Measurements from ENCODE around the gene WWOX. TPM values are rescaled to one million over a fixed set of nuclear protein-coding genes. Genes with fewer than 3 reads are reported as not detected.
A peak's percentile ranks its signal among the peaks of the same experiment; 100 is the strongest.

Gene WWOX
- total RNA-seq, 1 donor from 2014 or later: 106 TPM

DNA sequence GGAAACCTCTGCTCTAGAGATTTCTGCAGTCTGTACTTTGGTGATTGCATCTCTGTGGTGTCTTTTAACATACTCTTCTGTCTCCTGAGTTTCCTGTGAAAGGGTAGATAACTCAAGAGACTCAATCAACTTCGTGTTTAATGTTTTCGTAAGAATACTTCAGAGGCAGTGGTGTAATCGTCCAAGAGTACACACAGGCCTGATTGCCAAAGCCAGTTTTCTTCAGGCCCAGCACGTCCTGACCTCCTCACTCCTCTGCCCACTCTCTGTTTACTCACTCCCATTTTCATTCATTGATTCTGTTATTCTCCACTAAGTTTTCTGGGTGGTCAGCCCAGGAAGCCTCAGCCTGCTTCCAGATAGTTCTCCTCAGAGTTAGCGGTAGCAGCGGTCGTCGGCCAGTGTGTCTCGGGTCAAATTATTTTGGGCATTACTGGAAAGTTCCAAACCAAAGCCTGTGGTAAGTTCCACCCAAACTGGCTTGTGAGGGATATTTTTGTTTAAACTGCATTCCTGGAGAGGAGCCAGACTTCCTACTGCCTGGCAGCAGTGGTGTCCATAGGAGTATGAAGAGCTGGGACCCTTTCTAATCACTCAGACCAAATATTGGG, 293.2 kb downstream of the WWOX start:
- no peak for DNase-seq (ENCODE audit: low spot score in 2 of 2)
- TF ChIP-seq, protein P1, sequence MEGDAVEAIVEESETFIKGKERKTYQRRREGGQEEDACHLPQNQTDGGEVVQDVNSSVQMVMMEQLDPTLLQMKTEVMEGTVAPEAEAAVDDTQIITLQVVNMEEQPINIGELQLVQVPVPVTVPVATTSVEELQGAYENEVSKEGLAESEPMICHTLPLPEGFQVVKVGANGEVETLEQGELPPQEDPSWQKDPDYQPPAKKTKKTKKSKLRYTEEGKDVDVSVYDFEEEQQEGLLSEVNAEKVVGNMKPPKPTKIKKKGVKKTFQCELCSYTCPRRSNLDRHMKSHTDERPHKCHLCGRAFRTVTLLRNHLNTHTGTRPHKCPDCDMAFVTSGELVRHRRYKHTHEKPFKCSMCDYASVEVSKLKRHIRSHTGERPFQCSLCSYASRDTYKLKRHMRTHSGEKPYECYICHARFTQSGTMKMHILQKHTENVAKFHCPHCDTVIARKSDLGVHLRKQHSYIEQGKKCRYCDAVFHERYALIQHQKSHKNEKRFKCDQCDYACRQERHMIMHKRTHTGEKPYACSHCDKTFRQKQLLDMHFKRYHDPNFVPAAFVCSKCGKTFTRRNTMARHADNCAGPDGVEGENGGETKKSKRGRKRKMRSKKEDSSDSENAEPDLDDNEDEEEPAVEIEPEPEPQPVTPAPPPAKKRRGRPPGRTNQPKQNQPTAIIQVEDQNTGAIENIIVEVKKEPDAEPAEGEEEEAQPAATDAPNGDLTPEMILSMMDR (IDR thresholded peaks at IDR 0.05): no peak
- intact Hi-C loops (cut with DNase I): no loop called here
- Histone ChIP-seq H3K27me3 (no peaks in the 10 kb centered on the region), H3K36me3 (no peaks in the 10 kb centered on the region), H3K9me3 (no peaks in the 10 kb centered on the region), H3K27ac (peak overlapping the region; percentile 2 to 64), H3K4me3 (no peak overlapping the region), H3K4me1 (peaks cover 0 to 2% of the 10 kb centered on the region in 2 donors)

DNA sequence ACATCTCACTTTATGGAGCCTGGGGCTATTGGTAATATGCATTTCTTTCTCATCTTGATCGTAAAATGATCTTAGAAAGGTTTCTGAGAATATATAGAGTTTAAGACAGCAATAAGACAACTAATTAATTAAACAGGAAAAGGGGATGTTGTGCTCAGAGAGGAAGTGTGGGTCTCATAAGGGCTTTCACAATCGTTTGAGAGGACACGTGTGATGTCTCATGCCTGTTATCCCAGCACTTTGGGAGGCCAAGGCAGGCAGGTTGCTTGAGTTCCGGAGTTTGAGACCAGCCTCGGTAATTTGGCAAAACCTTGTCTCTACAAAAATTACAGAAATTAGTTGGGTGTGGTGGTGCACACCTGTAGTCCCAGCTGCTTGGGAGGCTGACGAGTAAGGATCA, 295.6 kb downstream of the WWOX start:
- H3K27me3 ChIP-seq: no peaks in the 10 kb centered on the region
- intact Hi-C loops (cut with DNase I): no loop called here
- H3K27ac ChIP-seq: no peak overlapping the region
- no peaks in the 10 kb centered on the region for H3K9me3 ChIP-seq
- H3K36me3 ChIP-seq: no peaks in the 10 kb centered on the region
- TF ChIP-seq, protein P1 (IDR thresholded peaks at IDR 0.05): no peak
- no peak for DNase-seq (ENCODE audit: low spot score in 2 of 2)
- peaks cover 0 to 2% of the 10 kb centered on the region in 2 donors for H3K4me1 ChIP-seq
- no peak overlapping the region for H3K4me3 ChIP-seq

DNA sequence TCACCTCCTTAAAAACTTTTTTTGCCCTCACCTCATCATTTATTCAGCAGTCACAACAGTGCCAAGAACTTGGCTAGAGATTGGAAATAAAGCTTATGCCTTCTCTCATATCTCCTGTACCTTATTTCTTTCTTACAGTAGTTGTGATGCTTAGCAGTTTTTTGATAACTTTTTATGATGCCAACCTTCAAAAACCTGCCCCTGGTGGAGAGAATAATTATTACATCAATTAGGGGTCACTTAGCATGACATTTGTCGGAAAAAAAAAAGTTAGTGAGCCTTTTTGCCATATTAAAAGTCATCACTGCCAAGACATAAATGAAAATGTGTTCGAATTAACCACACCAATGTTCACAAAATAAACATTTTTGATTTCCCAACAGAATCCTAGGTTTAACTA, 296.6 kb downstream of the WWOX start:
- DNase-seq (ENCODE audit: low spot score in 2 of 2): no peak
- H3K27me3 ChIP-seq: no peaks in the 10 kb centered on the region

GRCh38 chr16:78396673-78397072, 297.2 kb downstream of the WWOX start:
- H3K27ac ChIP-seq: no peak overlapping the region
- H3K36me3 ChIP-seq: no peaks in the 10 kb centered on the region
- peaks cover 0 to 2% of the 10 kb centered on the region in 2 donors for H3K4me1 ChIP-seq
- no peaks in the 10 kb centered on the region for H3K27me3 ChIP-seq
- H3K9me3 ChIP-seq: no peaks in the 10 kb centered on the region
- H3K4me3 ChIP-seq: no peak overlapping the region
- intact Hi-C loops (cut with DNase I): no loop called here
- no peak for DNase-seq (ENCODE audit: low spot score in 2 of 2)
- TF ChIP-seq, protein P1 (IDR thresholded peaks at IDR 0.05): no peak

More for the DNA sequence above, 296.6 kb downstream of the WWOX start:
- no peaks in the 10 kb centered on the region for H3K36me3 ChIP-seq
- no peak overlapping the region for H3K27ac ChIP-seq
- H3K9me3 ChIP-seq: no peaks in the 10 kb centered on the region
- TF ChIP-seq, protein P1 (IDR thresholded peaks at IDR 0.05): no peak
- H3K4me3 ChIP-seq: no peak overlapping the region
- H3K4me1 ChIP-seq: peaks cover 0 to 2% of the 10 kb centered on the region in 2 donors
- intact Hi-C loops (cut with DNase I): no loop called here

DNA sequence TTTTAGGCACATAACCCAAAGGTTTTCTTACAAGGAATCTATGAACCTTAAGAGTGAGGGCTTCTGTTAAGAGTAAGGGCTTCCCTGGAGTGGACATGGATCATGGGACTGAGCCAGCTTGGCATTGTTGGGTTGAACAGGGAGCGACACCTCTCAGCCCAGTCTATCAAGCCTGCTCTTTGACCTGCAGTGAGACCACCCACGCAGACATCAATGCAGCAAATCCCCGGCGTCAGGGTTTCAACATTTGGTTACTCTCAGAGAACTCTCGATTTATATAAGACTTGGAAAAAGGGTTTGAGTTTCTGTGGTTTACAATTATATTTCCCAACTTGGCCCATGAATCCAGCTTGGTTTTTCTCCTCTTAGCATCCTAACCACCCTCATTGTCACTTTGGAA, 299.9 kb downstream of the WWOX start:
- Histone ChIP-seq H3K27ac (no peak overlapping the region), H3K27me3 (no peaks in the 10 kb centered on the region), H3K4me3 (no peak overlapping the region), H3K9me3 (no peaks in the 10 kb centered on the region), H3K4me1 (no peaks in the 10 kb centered on the region), H3K36me3 (no peaks in the 10 kb centered on the region)
- intact Hi-C loops (cut with DNase I): no loop called here
- TF ChIP-seq, protein P1 (IDR thresholded peaks at IDR 0.05): no peak
- DNase-seq (ENCODE audit: low spot score in 2 of 2): no peak

GRCh38 chr16:78402833-78403232, 303.4 kb downstream of the WWOX start:
- H3K9me3 ChIP-seq: no peaks in the 10 kb centered on the region
- intact Hi-C loops (cut with DNase I): no loop called here
- H3K4me3 ChIP-seq: no peak overlapping the region
- TF ChIP-seq, protein P1 (IDR thresholded peaks at IDR 0.05): no peak
- H3K27ac ChIP-seq: no peak overlapping the region
- no peaks in the 10 kb centered on the region for H3K36me3 ChIP-seq
- H3K27me3 ChIP-seq: no peaks in the 10 kb centered on the region
- no peak for DNase-seq (ENCODE audit: low spot score in 2 of 2)
- no peaks in the 10 kb centered on the region for H3K4me1 ChIP-seq
